GM18505 (cell line): ENCODE results near the gene DGKG.

Experiments used
- ATAC-seq: cut with Tn5 transposase; IDR thresholded peaks from one replicate; pipeline ENCODE4 v1.9.1; 2021; ENCODE audit not compliant: unreplicated experiment
- POLR2A ChIP-seq: IDR thresholded peaks from 4 replicates; pipeline ENCODE4 v1.6.1; 2011; ENCODE audit warnings: borderline replicate concordance; ENCODE audit not compliant: insufficient read depth, insufficient read length; ENCODE audit errors: extremely low read depth

DGKG gene

GRCh38 chr3:186268616-186269448 lies 93.2 kb downstream of the DGKG start:
- no peak for ATAC-seq
- no peak for TF ChIP-seq POLR2A

- no peak for ATAC-seq
- no peak for TF ChIP-seq POLR2A
Observed at GRCh38 chr3:186267758-186268157, 94.3 kb downstream of the DGKG start.

GRCh38 chr3:186264608-186265400 lies 97.2 kb downstream of the DGKG start:
- TF ChIP-seq POLR2A, result no peak
- no peak for ATAC-seq

GRCh38 chr3:186261638-186262037 lies 100.4 kb downstream of the DGKG start:
- TF ChIP-seq POLR2A, result no peak
- ATAC-seq, result no peak

- TF ChIP-seq POLR2A, result no peak
- no peak for ATAC-seq
Observed at GRCh38 chr3:186260726-186261125, 101.3 kb downstream of the DGKG start.

GRCh38 chr3:186259612-186260383 lies 102.2 kb downstream of the DGKG start:
- ATAC-seq, result peak; percentile 61

GRCh38 chr3:186258968-186259367 lies 103.1 kb downstream of the DGKG start:
- ATAC-seq, result no peak
- TF ChIP-seq POLR2A, result no peak

More at GRCh38 chr3:186259612-186260383, 102.2 kb downstream of the DGKG start:
- TF ChIP-seq POLR2A, result no peak

GRCh38 chr3:186257866-186258265 lies 104.2 kb downstream of the DGKG start:
- TF ChIP-seq POLR2A, result no peak
- no peak for ATAC-seq

- no peak for ATAC-seq
Observed at GRCh38 chr3:186255703-186256331, 106.2 kb downstream of the DGKG start.

GRCh38 chr3:186254676-186255650 lies 107.1 kb downstream of the DGKG start:
- TF ChIP-seq POLR2A, result peak; percentile 37
- peak; percentile 62 for ATAC-seq

More at GRCh38 chr3:186255703-186256331, 106.2 kb downstream of the DGKG start:
- TF ChIP-seq POLR2A, result no peak

- TF ChIP-seq POLR2A, result no peak
- no peak for ATAC-seq
Observed at GRCh38 chr3:186251948-186252619, 110.0 kb downstream of the DGKG start.

- ATAC-seq, result no peak
- TF ChIP-seq POLR2A, result no peak
Observed at GRCh38 chr3:186248850-186249249, 113.2 kb downstream of the DGKG start.
